ENCODE results near the gene NAT10. TPM values are rescaled to one million over a fixed set of nuclear protein-coding genes. Genes with fewer than 3 reads are reported as not detected.

NAT10 gene
- polyA plus RNA-seq, 1 donor from 2014 or later, result 12.7 TPM

DNA sequence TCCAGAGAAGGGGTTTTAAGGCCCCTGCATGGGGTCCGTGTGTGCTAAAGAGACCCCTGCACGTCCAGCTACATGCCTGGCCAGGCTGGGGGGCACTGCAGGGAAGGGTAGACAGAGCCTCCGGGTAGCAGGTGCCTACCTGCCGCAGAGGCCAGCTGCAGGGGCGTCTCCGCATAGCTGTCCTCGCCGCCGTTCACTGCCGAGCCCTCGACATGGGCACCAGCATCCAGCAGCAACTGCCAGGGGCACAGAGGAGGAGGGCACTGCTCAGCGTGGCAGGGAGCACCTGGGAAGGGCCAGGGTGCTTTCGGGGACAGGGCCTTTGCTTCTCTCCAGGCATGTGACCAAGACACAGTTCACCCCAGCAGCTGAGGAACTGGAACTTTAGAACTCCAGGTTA lies 59.7 kb downstream of the NAT10 start:
- no peaks in the 10 kb centered on the region for H4K20me1 ChIP-seq (ENCODE audit: insufficient read depth)
- no peak overlapping the region for H3K4me2 ChIP-seq (ENCODE audit: low read length)
- TF ChIP-seq, protein P1, sequence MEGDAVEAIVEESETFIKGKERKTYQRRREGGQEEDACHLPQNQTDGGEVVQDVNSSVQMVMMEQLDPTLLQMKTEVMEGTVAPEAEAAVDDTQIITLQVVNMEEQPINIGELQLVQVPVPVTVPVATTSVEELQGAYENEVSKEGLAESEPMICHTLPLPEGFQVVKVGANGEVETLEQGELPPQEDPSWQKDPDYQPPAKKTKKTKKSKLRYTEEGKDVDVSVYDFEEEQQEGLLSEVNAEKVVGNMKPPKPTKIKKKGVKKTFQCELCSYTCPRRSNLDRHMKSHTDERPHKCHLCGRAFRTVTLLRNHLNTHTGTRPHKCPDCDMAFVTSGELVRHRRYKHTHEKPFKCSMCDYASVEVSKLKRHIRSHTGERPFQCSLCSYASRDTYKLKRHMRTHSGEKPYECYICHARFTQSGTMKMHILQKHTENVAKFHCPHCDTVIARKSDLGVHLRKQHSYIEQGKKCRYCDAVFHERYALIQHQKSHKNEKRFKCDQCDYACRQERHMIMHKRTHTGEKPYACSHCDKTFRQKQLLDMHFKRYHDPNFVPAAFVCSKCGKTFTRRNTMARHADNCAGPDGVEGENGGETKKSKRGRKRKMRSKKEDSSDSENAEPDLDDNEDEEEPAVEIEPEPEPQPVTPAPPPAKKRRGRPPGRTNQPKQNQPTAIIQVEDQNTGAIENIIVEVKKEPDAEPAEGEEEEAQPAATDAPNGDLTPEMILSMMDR (IDR thresholded peaks at IDR 0.05; ENCODE audit: poor library complexity, severe bottlenecking), result no peak
- no peak for TF ChIP-seq RAD21 (conservative IDR thresholded peaks at IDR 0.05)
- no peak for TF ChIP-seq POLR2AphosphoS5 (IDR thresholded peaks at IDR 0.05)
- TF ChIP-seq, protein P2, sequence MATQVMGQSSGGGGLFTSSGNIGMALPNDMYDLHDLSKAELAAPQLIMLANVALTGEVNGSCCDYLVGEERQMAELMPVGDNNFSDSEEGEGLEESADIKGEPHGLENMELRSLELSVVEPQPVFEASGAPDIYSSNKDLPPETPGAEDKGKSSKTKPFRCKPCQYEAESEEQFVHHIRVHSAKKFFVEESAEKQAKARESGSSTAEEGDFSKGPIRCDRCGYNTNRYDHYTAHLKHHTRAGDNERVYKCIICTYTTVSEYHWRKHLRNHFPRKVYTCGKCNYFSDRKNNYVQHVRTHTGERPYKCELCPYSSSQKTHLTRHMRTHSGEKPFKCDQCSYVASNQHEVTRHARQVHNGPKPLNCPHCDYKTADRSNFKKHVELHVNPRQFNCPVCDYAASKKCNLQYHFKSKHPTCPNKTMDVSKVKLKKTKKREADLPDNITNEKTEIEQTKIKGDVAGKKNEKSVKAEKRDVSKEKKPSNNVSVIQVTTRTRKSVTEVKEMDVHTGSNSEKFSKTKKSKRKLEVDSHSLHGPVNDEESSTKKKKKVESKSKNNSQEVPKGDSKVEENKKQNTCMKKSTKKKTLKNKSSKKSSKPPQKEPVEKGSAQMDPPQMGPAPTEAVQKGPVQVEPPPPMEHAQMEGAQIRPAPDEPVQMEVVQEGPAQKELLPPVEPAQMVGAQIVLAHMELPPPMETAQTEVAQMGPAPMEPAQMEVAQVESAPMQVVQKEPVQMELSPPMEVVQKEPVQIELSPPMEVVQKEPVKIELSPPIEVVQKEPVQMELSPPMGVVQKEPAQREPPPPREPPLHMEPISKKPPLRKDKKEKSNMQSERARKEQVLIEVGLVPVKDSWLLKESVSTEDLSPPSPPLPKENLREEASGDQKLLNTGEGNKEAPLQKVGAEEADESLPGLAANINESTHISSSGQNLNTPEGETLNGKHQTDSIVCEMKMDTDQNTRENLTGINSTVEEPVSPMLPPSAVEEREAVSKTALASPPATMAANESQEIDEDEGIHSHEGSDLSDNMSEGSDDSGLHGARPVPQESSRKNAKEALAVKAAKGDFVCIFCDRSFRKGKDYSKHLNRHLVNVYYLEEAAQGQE (IDR thresholded peaks at IDR 0.05; ENCODE audit: borderline replicate concordance), result no peak
- TF ChIP-seq EZH2 (IDR thresholded peaks at IDR 0.05; ENCODE audit: borderline replicate concordance, insufficient read depth, low read length, poor library complexity, severe bottlenecking), result no peak
- TF ChIP-seq SMC3 (conservative IDR thresholded peaks at IDR 0.05; ENCODE audit: poor library complexity), result no peak
- no peak for TF ChIP-seq TAF1 (IDR thresholded peaks at IDR 0.05; ENCODE audit: low read depth)
- no peaks in the 10 kb centered on the region for H3K27me3 ChIP-seq (ENCODE audit: insufficient read depth, low read depth, low read length)
- no peak overlapping the region for H2AFZ ChIP-seq (ENCODE audit: low read depth, low read length)
- H3K36me3 ChIP-seq (ENCODE audit: insufficient read depth, low read length), result no peaks in the 10 kb centered on the region
- no peaks in the 10 kb centered on the region for H3K9me2 ChIP-seq (ENCODE audit: insufficient read depth, low read length)
- no peaks in the 10 kb centered on the region for H3K9me3 ChIP-seq (ENCODE audit: low read length)
- H3K27ac ChIP-seq (ENCODE audit: low read length), result no peak overlapping the region
- no peaks in the 10 kb centered on the region for H3K79me2 ChIP-seq (replicated peaks; ENCODE audit: insufficient read depth, low read length)
- no peak overlapping the region for H3K4me3 ChIP-seq (ENCODE audit: low read length)
- H3F3A ChIP-seq (ENCODE audit: insufficient read depth, low read length, poor library complexity, severe bottlenecking), result no peaks in the 10 kb centered on the region
- no peak overlapping the region for H3K9ac ChIP-seq (ENCODE audit: low read length)

DNA sequence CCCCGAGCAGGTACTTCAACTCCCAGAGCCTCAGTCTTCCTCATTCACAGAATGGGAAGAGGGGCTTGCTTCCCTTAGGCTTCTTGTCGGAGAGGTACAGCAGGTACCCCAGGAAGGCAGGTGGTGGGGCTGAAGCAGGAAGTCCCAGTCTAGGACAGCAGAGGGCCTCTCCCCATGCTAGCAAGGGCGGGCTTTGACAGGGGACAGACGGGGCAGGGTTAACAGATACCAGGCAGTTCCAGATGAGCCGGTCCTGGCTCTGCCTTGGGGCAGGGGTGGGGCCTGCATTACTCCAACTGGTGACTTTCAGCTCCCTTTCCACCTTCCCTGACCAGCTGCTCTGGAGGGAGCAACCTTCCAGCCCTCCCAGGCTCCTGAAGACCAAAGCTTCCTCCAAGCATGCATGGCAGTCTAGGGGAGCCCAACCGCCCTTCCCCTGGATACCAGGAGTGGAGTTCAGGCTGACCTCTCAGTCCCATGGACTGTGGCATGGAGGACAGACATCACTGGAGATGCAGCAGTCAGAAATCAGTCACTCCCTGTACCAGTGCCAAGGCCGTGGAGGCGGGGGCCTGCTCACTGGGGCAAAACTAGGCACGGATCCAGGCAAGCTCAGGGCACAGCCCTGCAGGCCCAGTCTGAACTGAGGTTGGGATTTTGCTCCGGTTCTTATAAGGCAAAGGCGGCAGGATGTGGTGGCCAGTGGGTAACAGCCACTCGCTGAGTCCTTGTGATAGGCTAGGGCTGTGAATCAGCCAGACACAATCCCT lies 60.5 kb downstream of the NAT10 start:
- Histone ChIP-seq H3K27me3 (ENCODE audit: insufficient read depth, low read depth, low read length) (no peaks in the 10 kb centered on the region), H3K27ac (ENCODE audit: low read length) (no peak overlapping the region), H3K9ac (ENCODE audit: low read length) (no peak overlapping the region), H3K4me2 (ENCODE audit: low read length) (no peak overlapping the region), H3K4me3 (ENCODE audit: low read length) (no peak overlapping the region), H2AFZ (ENCODE audit: low read depth, low read length) (no peak overlapping the region), H3K9me2 (ENCODE audit: insufficient read depth, low read length) (no peaks in the 10 kb centered on the region), H3F3A (ENCODE audit: insufficient read depth, low read length, poor library complexity, severe bottlenecking) (no peaks in the 10 kb centered on the region), H3K9me3 (ENCODE audit: low read length) (no peaks in the 10 kb centered on the region), H3K36me3 (ENCODE audit: insufficient read depth, low read length) (no peaks in the 10 kb centered on the region), H4K20me1 (ENCODE audit: insufficient read depth) (no peaks in the 10 kb centered on the region), H3K79me2 (replicated peaks; ENCODE audit: insufficient read depth, low read length) (no peaks in the 10 kb centered on the region)
- TF ChIP-seq, protein P1 (IDR thresholded peaks at IDR 0.05; ENCODE audit: poor library complexity, severe bottlenecking), result no peak
- TF ChIP-seq RAD21 (conservative IDR thresholded peaks at IDR 0.05) (no peak), SMC3 (conservative IDR thresholded peaks at IDR 0.05; ENCODE audit: poor library complexity) (no peak), TAF1 (IDR thresholded peaks at IDR 0.05; ENCODE audit: low read depth) (no peak), MXI1 (conservative IDR thresholded peaks at IDR 0.05; ENCODE audit: poor library complexity, severe bottlenecking) (no peak), EZH2 (IDR thresholded peaks at IDR 0.05; ENCODE audit: borderline replicate concordance, insufficient read depth, low read length, poor library complexity, severe bottlenecking) (no peak), POLR2AphosphoS5 (IDR thresholded peaks at IDR 0.05) (no peak), EP300 (conservative IDR thresholded peaks at IDR 0.05; ENCODE audit: poor library complexity, severe bottlenecking) (no peak)
- TF ChIP-seq, protein P2 (IDR thresholded peaks at IDR 0.05; ENCODE audit: borderline replicate concordance), result no peak

All from neural cell (in vitro differentiated cells).